ENCODE data around the gene BTBD17.

DNA sequence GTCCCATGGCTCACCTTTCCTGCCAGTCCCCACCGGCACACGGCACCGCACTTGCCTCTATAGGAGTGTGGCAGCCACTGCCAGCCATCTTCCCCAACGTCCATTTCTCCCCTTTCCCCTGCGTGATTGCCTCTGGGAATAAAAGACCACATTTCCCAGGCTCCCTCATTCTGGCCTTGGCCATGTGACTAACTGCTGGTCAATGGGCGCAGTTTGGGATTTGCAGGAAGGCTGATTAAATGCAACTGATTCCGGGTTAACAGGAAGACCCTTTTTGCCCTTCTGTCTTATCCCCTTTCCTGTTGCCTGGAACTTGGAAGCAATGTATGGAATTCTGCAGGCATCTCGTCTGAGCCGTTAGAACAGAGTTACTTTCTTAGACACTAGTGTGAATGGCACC lies 3.0 kb downstream of the BTBD17 start:
- TF ChIP-seq POLR2A (IDR thresholded peaks at IDR 0.05): no peak
- TF ChIP-seq, protein P1, sequence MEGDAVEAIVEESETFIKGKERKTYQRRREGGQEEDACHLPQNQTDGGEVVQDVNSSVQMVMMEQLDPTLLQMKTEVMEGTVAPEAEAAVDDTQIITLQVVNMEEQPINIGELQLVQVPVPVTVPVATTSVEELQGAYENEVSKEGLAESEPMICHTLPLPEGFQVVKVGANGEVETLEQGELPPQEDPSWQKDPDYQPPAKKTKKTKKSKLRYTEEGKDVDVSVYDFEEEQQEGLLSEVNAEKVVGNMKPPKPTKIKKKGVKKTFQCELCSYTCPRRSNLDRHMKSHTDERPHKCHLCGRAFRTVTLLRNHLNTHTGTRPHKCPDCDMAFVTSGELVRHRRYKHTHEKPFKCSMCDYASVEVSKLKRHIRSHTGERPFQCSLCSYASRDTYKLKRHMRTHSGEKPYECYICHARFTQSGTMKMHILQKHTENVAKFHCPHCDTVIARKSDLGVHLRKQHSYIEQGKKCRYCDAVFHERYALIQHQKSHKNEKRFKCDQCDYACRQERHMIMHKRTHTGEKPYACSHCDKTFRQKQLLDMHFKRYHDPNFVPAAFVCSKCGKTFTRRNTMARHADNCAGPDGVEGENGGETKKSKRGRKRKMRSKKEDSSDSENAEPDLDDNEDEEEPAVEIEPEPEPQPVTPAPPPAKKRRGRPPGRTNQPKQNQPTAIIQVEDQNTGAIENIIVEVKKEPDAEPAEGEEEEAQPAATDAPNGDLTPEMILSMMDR (IDR thresholded peaks at IDR 0.05): no peak
